GM12878 (cell line): ENCODE measurements around the gene WDR18. TPM values are rescaled to one million over a fixed set of nuclear protein-coding genes. Genes with fewer than 3 reads are reported as not detected.

Source experiments
- ATAC-seq: fragments of 200-7000 bp; cut with Tn5 transposase; 3 replicates; pipeline ENCODE4 v1.9.1; 2020; ENCODE audit warnings: mild to moderate bottlenecking, moderate library complexity
- BruUV-seq: library from RNA; stranded (reverse); fragments of 400-500 nt; replicated peaks from 2 replicates; lab custom pipeline; 2021; lab: Mats Ljungman, UMichigan
- CTCF ChIA-PET: fragments of 300-600 bp; sonication (Branson Sonifier 250); formaldehyde crosslinking; extraction: SDS; loops from one replicate; lab custom pipeline; 2021; ENCODE audit warnings: inconsistent platforms; lab: Yijun Ruan, JAX
- POLR2A ChIA-PET: fragments of 350-600 bp; formaldehyde crosslinking; extraction: SDS; loops from one replicate; lab custom pipeline; 2021; ENCODE audit warnings: inconsistent platforms; lab: Charles Lee
- RAD21 ChIA-PET: fragments of 300-600 bp; sonication (Branson Sonifier 250); formaldehyde crosslinking; loops from one replicate; lab custom pipeline; 2023; ENCODE audit warnings: antibody characterized with exemption; ENCODE audit not compliant: unreplicated experiment; lab: Charles Lee
- SMC1A ChIA-PET: fragments of 300-600 bp; sonication (Branson Sonifier 250); formaldehyde crosslinking; loops from one replicate; lab custom pipeline; 2023; ENCODE audit not compliant: unreplicated experiment, uncharacterized antibody; lab: Charles Lee
- DNase-seq: peaks from one replicate; pipeline ENCODE4 v3.0.0-alpha.2; 2011; ENCODE audit warnings: low read depth, low spot score
- FAIRE-seq: peaks from 3 replicates; lab custom pipeline; 2011; peaks lifted over from hg19 to GRCh38; lab: Jason Lieb, UNC
- H2AFZ ChIP-seq: 2 replicates; pipeline ENCODE4 v1.6.0; 2011; ENCODE audit warnings: low read depth, low read length, control low read depth; ENCODE audit not compliant: control insufficient read depth
- H3K27ac ChIP-seq: 2 replicates; pipeline ENCODE4 v1.5.1; 2011; ENCODE audit warnings: control low read depth; ENCODE audit not compliant: control insufficient read depth, insufficient read depth
- H3K27me3 ChIP-seq, 2 experiments: replicated peaks in 1 of 2; 2 replicates each; pipeline versions ENCODE4 v1.6.0 to v1.6.1; 2011; ENCODE audit warnings: low read length in 1 of 2; ENCODE audit not compliant: control insufficient read depth in 2 of 2, insufficient read depth in 2 of 2
- H3K36me3 ChIP-seq, 2 experiments: 2 replicates each; pipeline ENCODE4 v1.5.1; 2011; ENCODE audit warnings: low read length in 1 of 2; ENCODE audit not compliant: control insufficient read depth in 2 of 2, insufficient read depth in 2 of 2
- H3K4me1 ChIP-seq: 2 replicates; pipeline ENCODE4 v1.6.1; 2011; ENCODE audit warnings: mild to moderate bottlenecking, low read length, moderate library complexity, mixed read lengths; ENCODE audit not compliant: control insufficient read depth, insufficient read depth
- H3K4me2 ChIP-seq: 2 replicates; pipeline ENCODE4 v1.6.0; 2011; ENCODE audit warnings: control low read depth; ENCODE audit not compliant: control insufficient read depth, insufficient read depth
- H3K4me3 ChIP-seq: fragments of 200-600 bp; sonication (generic); 2 replicates; pipeline ENCODE4 v1.5.1; 2016
- H3K79me2 ChIP-seq: 2 replicates; pipeline ENCODE4 v1.6.0; 2011; ENCODE audit warnings: low read length; ENCODE audit not compliant: control insufficient read depth, insufficient read depth
- H3K9ac ChIP-seq: 2 replicates; pipeline ENCODE4 v1.8.0; 2011; ENCODE audit warnings: low read length, control low read depth, mixed read lengths; ENCODE audit not compliant: control insufficient read depth, insufficient read depth
- H3K9me3 ChIP-seq: replicated peaks from 3 replicates; pipeline ENCODE4 v1.5.1; 2011; ENCODE audit warnings: mild to moderate bottlenecking, low read length; ENCODE audit not compliant: control insufficient read depth, insufficient read depth
- H4K20me1 ChIP-seq: 2 replicates; pipeline ENCODE4 v1.6.0; 2011; ENCODE audit not compliant: control insufficient read depth, insufficient read depth
- BMI1 ChIP-seq: fragments of 450-650 bp; IDR thresholded peaks from 2 replicates; pipeline ENCODE4 v1.6.1; 2016; ENCODE audit warnings: mild to moderate bottlenecking, moderate library complexity, borderline replicate concordance
- CHD2 ChIP-seq: IDR thresholded peaks from 2 replicates; pipeline ENCODE4 v1.6.1; 2011; ENCODE audit warnings: low read depth, low read length, improper control_type of control experiment, borderline replicate concordance
- EP300 ChIP-seq, 2 experiments: fragments of 150-350 bp in 1 of 2; IDR thresholded peaks; 2 replicates each; pipeline ENCODE4 v1.6.1; 2011 to 2012; ENCODE audit warnings: low read depth in 2 of 2, low read length in 2 of 2, borderline replicate concordance in 1 of 2, improper control_type of control experiment in 1 of 2, inconsistent platforms in 1 of 2; ENCODE audit not compliant: control insufficient read depth in 1 of 2
- FOXK2 ChIP-seq: fragments of 450-650 bp; IDR thresholded peaks from 2 replicates; pipeline ENCODE4 v1.6.1; 2017; ENCODE audit warnings: mild to moderate bottlenecking, moderate library complexity
- HCFC1 ChIP-seq: fragments of 150-350 bp; IDR thresholded peaks from 2 replicates; pipeline ENCODE4 v1.6.1; 2014; ENCODE audit warnings: low read length
- PAX5 ChIP-seq: IDR thresholded peaks from 2 replicates; pipeline ENCODE4 v1.6.1; 2011; ENCODE audit warnings: low read depth, low read length, borderline replicate concordance
- POLR2A ChIP-seq: IDR thresholded peaks from 2 replicates; pipeline ENCODE4 v1.6.1; 2011; ENCODE audit warnings: low read depth, mild to moderate bottlenecking, low read length
- POLR2AphosphoS5 ChIP-seq: IDR thresholded peaks from 2 replicates; pipeline ENCODE4 v1.6.1; 2011; ENCODE audit warnings: mild to moderate bottlenecking, low read length, inconsistent platforms
- WGBS: methylation state at CpG from one replicate; pipeline ENCODE4 v1.1.6; 2016; ENCODE audit warnings: low lambda C conversion rate; ENCODE audit not compliant: insufficient replicate concordance, insufficient coverage; ENCODE audit errors: missing lambda C conversion rate; 5-methylcytosine and 5-hydroxymethylcytosine counted together
- in situ Hi-C: fragments of 300-500 bp; cut with MboI; formaldehyde crosslinking; loops from 9 replicates; pipeline ENCODE4 v1.14.3; 2018; ENCODE audit warnings: mixed read lengths
- intact Hi-C: fragments of 100-400 bp; cut with micrococcal nuclease; formaldehyde crosslinking; loops from one replicate; pipeline ENCODE4 v1.14.2; 2022; ENCODE audit not compliant: unreplicated experiment
- polyA plus RNA-seq, 11 experiments: library from polyadenylated mRNA; depleted of rRNA in 4 of 11; unstranded in 6 of 11; stranded (reverse) in 5 of 11; fragments of >200 nt; fragmentation: Nextera tagmentation in 4 of 11; fragmentation: Illumina TruSeq in 1 of 11; extraction: Ambion mirVana in 4 of 11; extraction: Trizol in 1 of 11; gene quantifications; 1 replicate in 1 of 11; 2 replicates in 10 of 11; pipeline versions ENCODE4 v1.2.1 to v1.2.3, GENCODE V29; 2011 to 2016; ENCODE audit warnings: inconsistent platforms in 2 of 11, missing spikeins in 2 of 11, low read depth in 1 of 11
- total RNA-seq, 4 experiments: library from RNA; depleted of rRNA in 3 of 4; stranded (reverse); fragments of >200 nt in 3 of 4; fragmentation: Illumina TruSeq in 1 of 4; extraction: Trizol in 1 of 4; gene quantifications; 2 replicates each; pipeline versions ENCODE4 v1.2.1 to v1.2.3, GENCODE V29; 2013 to 2021
- TF ChIP-seq, protein P1 (sequence below): IDR thresholded peaks from 2 replicates; pipeline ENCODE4 v1.6.1; 2011; ENCODE audit warnings: borderline replicate concordance, low read depth, mild to moderate bottlenecking, moderate library complexity, low read length; ENCODE audit not compliant: insufficient read depth, poor library complexity, severe bottlenecking

The WDR18 gene
- total and polyA plus RNA-seq, 10 of the 15 experiments (the other 5 are each of a cell fraction or from before 2014, with no cell fraction given): 3.0 to 206 (median 62.3) TPM

DNA sequence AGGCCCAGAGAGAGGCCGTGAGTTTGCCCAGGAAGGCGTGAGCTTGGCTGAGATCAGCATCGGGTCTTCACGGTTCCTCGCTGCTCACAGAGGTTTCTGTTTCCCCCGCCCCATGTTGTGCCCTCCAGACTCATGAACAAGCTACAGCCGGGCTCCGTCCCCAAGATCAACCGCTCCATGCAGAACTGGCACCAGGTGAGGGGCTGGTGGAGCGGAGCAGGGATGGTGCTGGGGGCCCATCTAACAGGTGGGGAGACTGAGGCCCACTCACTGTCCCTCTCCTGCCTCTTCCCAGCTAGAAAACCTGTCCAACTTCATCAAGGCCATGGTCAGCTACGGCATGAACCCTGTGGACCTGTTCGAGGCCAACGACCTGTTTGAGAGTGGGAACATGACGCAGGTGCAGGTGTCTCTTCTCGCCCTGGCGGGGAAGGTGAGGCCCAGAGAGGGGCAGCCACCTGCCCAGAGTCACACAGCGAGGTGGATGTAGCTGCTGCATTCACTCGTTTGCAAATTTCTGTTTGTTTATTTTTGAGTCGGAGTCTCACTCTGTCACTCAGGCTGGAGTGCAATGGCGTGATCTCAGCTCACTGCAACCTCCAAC is 48.2 kb downstream of the WDR18 start (continued):
- TF ChIP-seq, protein P1, sequence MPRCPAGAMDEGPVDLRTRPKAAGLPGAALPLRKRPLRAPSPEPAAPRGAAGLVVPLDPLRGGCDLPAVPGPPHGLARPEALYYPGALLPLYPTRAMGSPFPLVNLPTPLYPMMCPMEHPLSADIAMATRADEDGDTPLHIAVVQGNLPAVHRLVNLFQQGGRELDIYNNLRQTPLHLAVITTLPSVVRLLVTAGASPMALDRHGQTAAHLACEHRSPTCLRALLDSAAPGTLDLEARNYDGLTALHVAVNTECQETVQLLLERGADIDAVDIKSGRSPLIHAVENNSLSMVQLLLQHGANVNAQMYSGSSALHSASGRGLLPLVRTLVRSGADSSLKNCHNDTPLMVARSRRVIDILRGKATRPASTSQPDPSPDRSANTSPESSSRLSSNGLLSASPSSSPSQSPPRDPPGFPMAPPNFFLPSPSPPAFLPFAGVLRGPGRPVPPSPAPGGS: no peak
- no peak for TF ChIP-seq CHD2
- no peak for TF ChIP-seq HCFC1

GRCh38 chr19:1035998-1036621 is 52.0 kb downstream of the WDR18 start:
- Histone ChIP-seq H3K79me2 (peaks cover 8% of the 10 kb centered on the region), H3K4me3 (no peak overlapping the region), H3K9me3 (no peaks in the 10 kb centered on the region; the same call in 2 of the 3 replicates), H3K27me3 (no peaks in the 10 kb centered on the region), H3K36me3 (peaks cover 15 to 16% of the 10 kb centered on the region in 2 experiments), H2AFZ (no peak overlapping the region), H3K9ac (no peak overlapping the region), H3K4me2 (0 out of 2 replicates have a peak overlapping the region, but pooled peaks have one; percentile 44), H3K27ac (no peak overlapping the region), H4K20me1 (no peaks in the 10 kb centered on the region), H3K4me1 (peaks cover 37% of the 10 kb centered on the region)
- ChIA-PET CTCF (interaction anchor here (0.9 kb wide), 1 partner anchor 9 kb away, joined by 6 read pairs; the partner anchor contains the start of gene CNN2), POLR2A (interaction anchor here (1.0 to 6.3 kb wide), 2 partner anchors 9 to 31 kb away, joined by 3 to 83 read pairs; partner anchors contain the start of genes ARHGAP45 and CNN2), RAD21 (interaction anchor here (4.5 kb wide), 1 partner anchor 8 kb away, joined by 39 read pairs; the partner anchor contains the start of gene CNN2), SMC1A (interaction anchor here (5.9 kb wide), 1 partner anchor 8 kb away, joined by 22 read pairs; no protein-coding TSS in a partner anchor)
- in situ Hi-C loops (no loop called here), intact Hi-C loops (no loop called here)
- FAIRE-seq (no peak), DNase-seq (no peak), ATAC-seq (no peak)
- no TSS peak for BruUV-seq
- 79% methylated on average over 29 of the region's 29 CpGs for WGBS
- peak; percentile 63 for TF ChIP-seq POLR2A
- no peak for TF ChIP-seq FOXK2
- TF ChIP-seq PAX5: peak; percentile 50; the same call in 1 of the 2 replicates
- TF ChIP-seq POLR2AphosphoS5: peak; percentile 77
- no peak for TF ChIP-seq EP300 (IDR thresholded peaks at IDR 0.05; ENCODE audit: borderline replicate concordance in 1 of 2, control insufficient read depth in 1 of 2, low read depth in 2 of 2, low read length in 2 of 2)
- no peak for TF ChIP-seq BMI1
